ENCODE results near the gene SRD5A1. TPM values are rescaled to one million over a fixed set of nuclear protein-coding genes. Genes with fewer than 3 reads are reported as not detected.

The SRD5A1 gene
- total and polyA plus RNA-seq, 2 experiments from 2014 or later: 18.9 to 20.2 TPM

DNA sequence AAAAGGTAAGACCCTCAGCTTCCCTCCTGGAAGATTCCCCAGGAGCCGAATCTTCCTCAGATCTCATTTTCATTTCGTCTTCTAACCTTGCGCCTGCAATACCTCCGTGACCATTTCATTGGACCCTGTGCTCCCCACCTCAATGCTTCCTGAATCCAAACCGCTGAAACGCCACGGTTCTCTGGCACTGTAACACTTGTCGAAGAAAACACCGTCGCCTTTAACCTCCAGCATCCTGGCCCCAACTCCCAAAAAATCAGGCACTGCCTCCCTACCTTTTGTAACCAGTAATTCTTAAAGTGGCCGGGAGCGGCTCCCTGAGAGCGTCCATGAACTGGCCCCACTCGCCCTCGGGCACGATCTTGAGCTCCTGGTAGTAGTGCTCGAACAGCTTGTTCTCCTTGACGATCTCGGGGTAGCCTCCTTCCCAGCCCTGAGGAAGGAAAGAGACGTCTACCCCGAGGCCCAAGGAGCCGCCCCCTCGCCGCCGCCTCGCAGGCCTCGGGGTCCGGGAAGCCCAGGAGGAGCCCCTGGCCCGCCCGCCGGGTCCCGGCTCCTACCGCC, 834 bp upstream of the SRD5A1 start:
- Histone ChIP-seq H3K9me3 (ENCODE audit: low read depth) (no peaks in the 10 kb centered on the region), H3K79me2 (ENCODE audit: insufficient read depth) (peaks cover 91% of the 10 kb centered on the region), H3K36me3 (ENCODE audit: low read depth) (peaks cover 7% of the 10 kb centered on the region), H3K9me2 (ENCODE audit: insufficient read depth) (no peaks in the 10 kb centered on the region), H3K27me3 (replicated peaks; ENCODE audit: insufficient read depth) (no peaks in the 10 kb centered on the region), H4K20me1 (ENCODE audit: insufficient read depth) (0 out of 2 replicates have a peak, but pooled peaks cover 1% of the 10 kb centered on the region), H3K9ac (peak overlapping the region; percentile 93), H3F3A (ENCODE audit: insufficient read depth) (no peaks in the 10 kb centered on the region), H3K4me2 (ENCODE audit: unreplicated experiment) (peak overlapping the region; percentile 81), H3K27ac (peak overlapping the region; percentile 93), H3K4me1 (ENCODE audit: insufficient read depth) (peaks cover 15% of the 10 kb centered on the region), H3K4me3 (peak overlapping the region; percentile 82), H2AFZ (peak overlapping the region; percentile 90)
- no peak for TF ChIP-seq EZH2phosphoT487 (IDR thresholded peaks at IDR 0.05; ENCODE audit: insufficient read depth, low read depth)
- TF ChIP-seq EZH2 (IDR thresholded peaks at IDR 0.05; ENCODE audit: insufficient read depth, poor library complexity, severe bottlenecking): no peak
- WGBS, 2 experiments (ENCODE audit: low coverage in 1 of 2, low lambda C conversion rate in 2 of 2, missing lambda C conversion rate in 2 of 2): 1 to 3% methylated on average over 24 to 33 of the region's 33 CpGs
- in situ Hi-C loops (cut with MboI): loop anchor here (25.0 kb wide), 1 partner anchor 105 kb away; no protein-coding TSS in a partner anchor
- DNase-seq: peak; percentile 76

DNA sequence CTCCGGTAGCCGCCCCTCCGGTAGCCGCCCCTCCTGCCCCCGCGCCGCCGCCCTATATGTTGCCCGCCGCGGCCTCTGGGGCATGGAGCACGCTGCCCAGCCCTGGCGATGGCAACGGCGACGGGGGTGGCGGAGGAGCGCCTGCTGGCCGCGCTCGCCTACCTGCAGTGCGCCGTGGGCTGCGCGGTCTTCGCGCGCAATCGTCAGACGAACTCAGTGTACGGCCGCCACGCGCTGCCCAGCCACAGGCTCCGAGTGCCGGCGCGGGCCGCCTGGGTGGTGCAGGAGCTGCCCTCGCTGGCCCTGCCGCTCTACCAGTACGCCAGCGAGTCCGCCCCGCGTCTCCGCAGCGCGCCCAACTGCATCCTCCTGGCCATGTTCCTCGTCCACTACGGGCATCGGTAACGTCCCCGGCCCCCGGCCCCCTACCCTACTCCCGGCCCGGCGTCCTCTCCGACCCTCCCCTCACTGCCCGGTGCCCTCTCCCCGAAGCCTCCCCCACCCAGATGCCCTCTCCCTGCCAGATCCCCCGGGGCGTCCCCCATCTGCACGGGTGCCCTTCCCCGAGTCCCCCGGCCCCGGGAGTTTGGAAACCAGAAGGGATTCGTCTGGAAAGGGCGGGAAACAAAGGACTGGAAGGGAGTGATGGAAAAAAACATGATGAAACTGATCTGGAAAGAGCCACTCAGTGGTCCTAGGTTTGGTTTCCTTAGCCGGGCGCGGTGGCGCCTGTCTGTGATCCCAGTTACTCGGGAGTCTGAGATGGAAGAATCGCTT, 417 bp downstream of the SRD5A1 start:
- 1 to 2% methylated on average over 35 to 74 of the region's 75 CpGs for WGBS, 2 experiments (ENCODE audit: low coverage in 1 of 2, low lambda C conversion rate in 2 of 2, missing lambda C conversion rate in 2 of 2)
- DNase-seq: peak; percentile 80
- peak overlapping the region; percentile 93 for H3K27ac ChIP-seq
- TF ChIP-seq EZH2phosphoT487 (IDR thresholded peaks at IDR 0.05; ENCODE audit: insufficient read depth, low read depth) (no peak), EZH2 (IDR thresholded peaks at IDR 0.05; ENCODE audit: insufficient read depth, poor library complexity, severe bottlenecking) (no peak)
- H2AFZ ChIP-seq: peak overlapping the region; percentile 90
- in situ Hi-C loops (cut with MboI): loop anchor here (25.0 kb wide), 1 partner anchor 104 kb away; no protein-coding TSS in a partner anchor
- H4K20me1 ChIP-seq (ENCODE audit: insufficient read depth): no peaks in the 10 kb centered on the region
- H3K27me3 ChIP-seq (replicated peaks; ENCODE audit: insufficient read depth): no peaks in the 10 kb centered on the region
- peak overlapping the region; percentile 93 for H3K9ac ChIP-seq
- H3K4me3 ChIP-seq: peak overlapping the region; percentile 82
- H3K36me3 ChIP-seq (ENCODE audit: low read depth): no peaks in the 10 kb centered on the region; the same call in 1 of the 2 replicates
- H3K79me2 ChIP-seq (ENCODE audit: insufficient read depth): peaks cover 91% of the 10 kb centered on the region
- no peaks in the 10 kb centered on the region for H3K9me3 ChIP-seq (ENCODE audit: low read depth)
- H3K4me2 ChIP-seq (ENCODE audit: unreplicated experiment): peak overlapping the region; percentile 83
- H3K4me1 ChIP-seq (ENCODE audit: insufficient read depth): peaks cover 15% of the 10 kb centered on the region
- no peaks in the 10 kb centered on the region for H3F3A ChIP-seq (ENCODE audit: insufficient read depth)
- no peaks in the 10 kb centered on the region for H3K9me2 ChIP-seq (ENCODE audit: insufficient read depth)

DNA sequence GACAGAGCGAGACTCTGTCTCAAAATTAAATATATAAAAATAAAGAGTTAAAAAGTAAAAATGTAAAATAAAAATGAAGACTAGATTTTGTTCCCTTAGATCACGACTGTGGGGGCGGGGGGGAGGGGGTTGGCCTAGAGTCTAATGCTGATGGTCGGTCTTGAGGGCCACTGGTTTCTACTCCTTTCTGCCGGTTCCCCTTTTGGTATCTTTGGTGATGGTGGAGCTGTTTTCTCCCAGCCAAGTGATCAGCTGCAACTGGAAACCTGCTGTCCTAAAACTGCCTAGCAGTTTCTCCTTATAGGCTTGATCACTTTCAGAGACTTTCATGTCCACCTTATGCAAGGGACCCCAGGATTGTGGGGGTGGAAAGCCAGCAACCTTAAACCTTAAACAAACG, 1.1 kb downstream of the SRD5A1 start:
- peaks cover 91% of the 10 kb centered on the region for H3K79me2 ChIP-seq (ENCODE audit: insufficient read depth)
- DNase-seq: peak; percentile 43
- peak overlapping the region; percentile 93 for H3K9ac ChIP-seq

DNA sequence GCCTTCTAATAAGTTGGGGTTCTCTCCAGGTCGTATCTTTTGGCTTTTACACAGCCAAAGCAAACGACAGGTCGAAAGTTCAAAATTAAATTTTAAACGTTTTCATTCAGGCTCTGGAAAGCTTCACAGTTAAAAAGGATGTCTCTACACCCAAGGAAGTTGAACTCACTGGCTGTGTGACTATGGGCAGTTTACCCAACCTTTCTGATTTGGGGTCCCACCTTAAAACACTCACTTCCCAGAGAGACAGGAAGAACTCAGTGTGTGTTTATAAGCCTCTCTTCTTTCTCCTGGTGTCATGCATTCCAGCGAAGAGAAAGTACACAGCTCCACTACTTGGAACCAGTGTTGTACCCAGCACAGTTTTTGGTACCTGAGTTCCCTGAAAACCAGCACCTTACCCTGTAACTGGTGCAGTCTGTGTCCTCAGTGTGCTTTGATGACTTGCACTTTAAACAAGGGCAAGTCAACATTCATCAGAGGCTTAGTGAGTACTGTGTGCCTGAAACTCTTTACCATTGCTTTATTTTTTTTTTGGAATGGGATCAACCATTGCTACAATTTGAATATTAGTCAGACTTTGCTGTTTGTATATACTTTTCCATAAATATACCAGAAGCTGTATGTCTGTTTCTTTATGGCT, 1.7 kb downstream of the SRD5A1 start:
- no peaks in the 10 kb centered on the region for H4K20me1 ChIP-seq (ENCODE audit: insufficient read depth)
- peak; percentile 24 for DNase-seq
- in situ Hi-C loops (cut with MboI): loop anchor here (25.0 kb wide), 1 partner anchor 102 kb away; no protein-coding TSS in a partner anchor
- 59 to 67% methylated on average over 5 of the region's 5 CpGs for WGBS, 2 experiments (ENCODE audit: low coverage in 1 of 2, low lambda C conversion rate in 2 of 2, missing lambda C conversion rate in 2 of 2)
- H2AFZ ChIP-seq: no peak overlapping the region; the same call in 1 of the 2 replicates
- 0 out of 2 replicates have a peak, but pooled peaks cover 2% of the 10 kb centered on the region for H3K36me3 ChIP-seq (ENCODE audit: low read depth)
- peak overlapping the region; percentile 82 for H3K4me3 ChIP-seq
- H3K9me2 ChIP-seq (ENCODE audit: insufficient read depth): no peaks in the 10 kb centered on the region
- H3K79me2 ChIP-seq (ENCODE audit: insufficient read depth): peaks cover 91% of the 10 kb centered on the region
- TF ChIP-seq EZH2phosphoT487 (IDR thresholded peaks at IDR 0.05; ENCODE audit: insufficient read depth, low read depth) (no peak), EZH2 (IDR thresholded peaks at IDR 0.05; ENCODE audit: insufficient read depth, poor library complexity, severe bottlenecking) (no peak)
- no peak overlapping the region for H3K27ac ChIP-seq
- H3F3A ChIP-seq (ENCODE audit: insufficient read depth): no peaks in the 10 kb centered on the region
- no peaks in the 10 kb centered on the region for H3K9me3 ChIP-seq (ENCODE audit: low read depth)
- H3K4me1 ChIP-seq (ENCODE audit: insufficient read depth): peaks cover 15% of the 10 kb centered on the region
- H3K9ac ChIP-seq: peak overlapping the region; percentile 93; the same call in 1 of the 2 replicates
- H3K4me2 ChIP-seq (ENCODE audit: unreplicated experiment): peak overlapping the region; percentile 83
- H3K27me3 ChIP-seq (replicated peaks; ENCODE audit: insufficient read depth): no peaks in the 10 kb centered on the region

More for the DNA sequence above, 1.1 kb downstream of the SRD5A1 start:
- 0 out of 2 replicates have a peak, but pooled peaks cover 2% of the 10 kb centered on the region for H3K36me3 ChIP-seq (ENCODE audit: low read depth)
- peak overlapping the region; percentile 83 for H3K4me2 ChIP-seq (ENCODE audit: unreplicated experiment)
- H4K20me1 ChIP-seq (ENCODE audit: insufficient read depth): no peaks in the 10 kb centered on the region
- TF ChIP-seq EZH2phosphoT487 (IDR thresholded peaks at IDR 0.05; ENCODE audit: insufficient read depth, low read depth): no peak
- no peak for TF ChIP-seq EZH2 (IDR thresholded peaks at IDR 0.05; ENCODE audit: insufficient read depth, poor library complexity, severe bottlenecking)
- no peaks in the 10 kb centered on the region for H3F3A ChIP-seq (ENCODE audit: insufficient read depth)
- H2AFZ ChIP-seq: peak overlapping the region; percentile 90; the same call in 1 of the 2 replicates
- H3K4me3 ChIP-seq: peak overlapping the region; percentile 82
- no peaks in the 10 kb centered on the region for H3K27me3 ChIP-seq (replicated peaks; ENCODE audit: insufficient read depth)
- no peak overlapping the region for H3K27ac ChIP-seq
- no peaks in the 10 kb centered on the region for H3K9me2 ChIP-seq (ENCODE audit: insufficient read depth)
- peaks cover 15% of the 10 kb centered on the region for H3K4me1 ChIP-seq (ENCODE audit: insufficient read depth)
- in situ Hi-C loops (cut with MboI): loop anchor here (25.0 kb wide), 1 partner anchor 103 kb away; no protein-coding TSS in a partner anchor
- WGBS, 2 experiments (ENCODE audit: low coverage in 1 of 2, low lambda C conversion rate in 2 of 2, missing lambda C conversion rate in 2 of 2): 5 to 7% methylated on average over 6 of the region's 6 CpGs
- no peaks in the 10 kb centered on the region for H3K9me3 ChIP-seq (ENCODE audit: low read depth)
